ENCODE results near the gene PSMG4. TPM values are rescaled to one million over a fixed set of nuclear protein-coding genes. Genes with fewer than 3 reads are reported as not detected.

Gene PSMG4
- polyA plus RNA-seq, 1 donor (not counting 4 experiments of a cell fraction or from before 2014, with no cell fraction given): 16.3 TPM

GRCh38 chr6:3237761-3238662, 20.7 kb upstream of the PSMG4 start:
- Histone ChIP-seq H3K9me1 (ENCODE audit: control insufficient read depth, extremely low read depth, insufficient read depth, low read length) (no peaks in the 10 kb centered on the region), H3K9me3 (ENCODE audit: control insufficient read depth, low read depth, low read length) (no peaks in the 10 kb centered on the region), H4K20me1 (ENCODE audit: control insufficient read depth, extremely low read depth, insufficient read depth, low read length) (no peaks in the 10 kb centered on the region), H3K9ac (ENCODE audit: control insufficient read depth, extremely low read depth, insufficient read depth, low read length) (no peak overlapping the region), H3K27me3 (ENCODE audit: control insufficient read depth, extremely low read depth, insufficient read depth, low read length) (peaks cover 31% of the 10 kb centered on the region), H3K27ac (ENCODE audit: control insufficient read depth, insufficient read depth, low read length) (no peak overlapping the region), H3K4me1 (ENCODE audit: control insufficient read depth, extremely low read depth, insufficient read depth, low read length) (no peaks in the 10 kb centered on the region), H3K4me2 (ENCODE audit: control insufficient read depth, extremely low read depth, insufficient read depth, low read depth, low read length) (no peak overlapping the region), H3K36me3 (ENCODE audit: control insufficient read depth in 2 of 2, extremely low read depth in 1 of 2, insufficient read depth in 2 of 2, low read length in 2 of 2) (no peaks in the 10 kb centered on the region), H2AFZ (ENCODE audit: control insufficient read depth, low read length) (no peak overlapping the region), H3K4me3 (ENCODE audit: control insufficient read depth in 2 of 3, extremely low read depth in 1 of 3, insufficient read depth in 2 of 3, low read depth in 1 of 3, low read length in 3 of 3) (no peak overlapping the region), H3K79me2 (ENCODE audit: control insufficient read depth, insufficient read depth, low read length) (no peaks in the 10 kb centered on the region)
- DNase-seq (ENCODE audit: low read depth, low spot score) (no peak), FAIRE-seq (no peak)
- dilution Hi-C loops (cut with MboI; ENCODE audit: extremely low pct_ligation_motif_present, low sequenced_read_pairs): no loop called here
- TF ChIP-seq CTCF (optimal IDR thresholded peaks at IDR 0.05 in 1 of 3, IDR thresholded peaks at IDR 0.05 in 1 of 3, conservative IDR thresholded peaks at IDR 0.05 in 1 of 3; ENCODE audit: extremely low read depth in 1 of 3, insufficient read depth in 2 of 3, low read length in 3 of 3) (no peak), EZH2 (IDR thresholded peaks at IDR 0.05; ENCODE audit: low read length) (no peak)

GRCh38 chr6:3239110-3239830, 19.5 kb upstream of the PSMG4 start:
- H3K9me3 ChIP-seq (ENCODE audit: control insufficient read depth, low read depth, low read length): no peaks in the 10 kb centered on the region
- no peaks in the 10 kb centered on the region for H3K4me1 ChIP-seq (ENCODE audit: control insufficient read depth, extremely low read depth, insufficient read depth, low read length)
- H3K27ac ChIP-seq (ENCODE audit: control insufficient read depth, insufficient read depth, low read length): no peak overlapping the region
- DNase-seq (ENCODE audit: low read depth, low spot score): no peak
- no peaks in the 10 kb centered on the region for H3K36me3 ChIP-seq (ENCODE audit: control insufficient read depth in 2 of 2, extremely low read depth in 1 of 2, insufficient read depth in 2 of 2, low read length in 2 of 2)
- no peak overlapping the region for H3K4me2 ChIP-seq (ENCODE audit: control insufficient read depth, extremely low read depth, insufficient read depth, low read depth, low read length)
- TF ChIP-seq EZH2 (IDR thresholded peaks at IDR 0.05; ENCODE audit: low read length) (no peak), CTCF (optimal IDR thresholded peaks at IDR 0.05 in 1 of 3, IDR thresholded peaks at IDR 0.05 in 1 of 3, conservative IDR thresholded peaks at IDR 0.05 in 1 of 3; ENCODE audit: extremely low read depth in 1 of 3, insufficient read depth in 2 of 3, low read length in 3 of 3) (peak in 2 of 3 experiments; percentile 30 to 36)
- no peak overlapping the region for H3K9ac ChIP-seq (ENCODE audit: control insufficient read depth, extremely low read depth, insufficient read depth, low read length)
- dilution Hi-C loops (cut with MboI; ENCODE audit: extremely low pct_ligation_motif_present, low sequenced_read_pairs): no loop called here
- H3K27me3 ChIP-seq (ENCODE audit: control insufficient read depth, extremely low read depth, insufficient read depth, low read length): peaks cover 26% of the 10 kb centered on the region
- H3K79me2 ChIP-seq (ENCODE audit: control insufficient read depth, insufficient read depth, low read length): no peaks in the 10 kb centered on the region
- H2AFZ ChIP-seq (ENCODE audit: control insufficient read depth, low read length): no peak overlapping the region
- no peaks in the 10 kb centered on the region for H4K20me1 ChIP-seq (ENCODE audit: control insufficient read depth, extremely low read depth, insufficient read depth, low read length)
- no peaks in the 10 kb centered on the region for H3K9me1 ChIP-seq (ENCODE audit: control insufficient read depth, extremely low read depth, insufficient read depth, low read length)
- FAIRE-seq: no peak
- no peak overlapping the region for H3K4me3 ChIP-seq (ENCODE audit: control insufficient read depth in 2 of 3, extremely low read depth in 1 of 3, insufficient read depth in 2 of 3, low read depth in 1 of 3, low read length in 3 of 3)
